Measurements from ENCODE around the gene CATSPERD. TPM values are rescaled to one million over a fixed set of nuclear protein-coding genes. Genes with fewer than 3 reads are reported as not detected.
A peak's percentile ranks its signal among the peaks of the same experiment; 100 is the strongest.
"Not testable (repeated sequence)": the region's sequence is repeated elsewhere in the genome, so short reads cannot be mapped to it uniquely, and the experiment has no call there.

The CATSPERD gene
- total and polyA plus RNA-seq, 12 donors: not detected

- Histone ChIP-seq H3K4me1 (replicated peaks in 1 of 2) (peaks cover 12 to 24% of the 10 kb centered on the region in 2 donors), H3K4me3 (peak overlapping the region in 1 of 4 donors; percentile 49), H3K9me3 (replicated peaks in 1 of 3) (no peaks in the 10 kb centered on the region), H3K27me3 (no peaks in the 10 kb centered on the region), H3K36me3 (replicated peaks in 1 of 2) (peaks cover 0 to 11% of the 10 kb centered on the region in 2 donors), H3K27ac (peak overlapping the region in 4 of 5 donors; percentile 64 to 93 (median 82))
- 49 to 81% (median 58%) methylated on average over 22 to 76 of the region's 76 CpGs for WGBS, 4 donors
- intact Hi-C loops (cut with DNase I): no loop called here
- DNase-seq: peak in 3 of 7 donors; percentile 46 to 59 (median 52)
- TF ChIP-seq POLR2A (IDR thresholded peaks at IDR 0.05) (no peak), CTCF (IDR thresholded peaks at IDR 0.05) (peak in 1 of 6 experiments; percentile 8)
These were observed 32.9 kb upstream of the CATSPERD start for GRCh38 chr19:5687360-5688198.

- H3K9me3 ChIP-seq (replicated peaks in 1 of 3); H3K27ac ChIP-seq; intact Hi-C loops (cut with DNase I); H3K4me3 ChIP-seq; H3K27me3 ChIP-seq: not testable (repeated sequence)
- DNase-seq: peak in 2 of 7 donors; percentile 33 to 40
- 92% methylated on average over 13 of the region's 13 CpGs for WGBS, 4 donors
- peaks cover 12 to 31% of the 10 kb centered on the region in 2 donors for H3K4me1 ChIP-seq (replicated peaks in 1 of 2)
- H3K36me3 ChIP-seq (replicated peaks in 1 of 2): peaks cover 0 to 19% of the 10 kb centered on the region in 2 donors
These were observed 32.1 kb upstream of the CATSPERD start for GRCh38 chr19:5688262-5688881.

GRCh38 chr19:5690125-5690954 lies 30.1 kb upstream of the CATSPERD start, which contains the start of gene RPL36:
Gene RPL36 (plus strand): TSS chr19:5690295. CDS start chr19:5690508, 213 bp downstream.
- peak within 1 kb of the TSS; percentile 67 to 97 (median 82) for H3K4me3 ChIP-seq
- H3K4me1 ChIP-seq (replicated peaks in 1 of 2): peaks cover 12 to 31% of the 10 kb centered on the region in 2 donors
- H3K27me3 ChIP-seq: no peaks in the 10 kb centered on the region
- TF ChIP-seq CTCF (IDR thresholded peaks at IDR 0.05): peak; percentile 91 to 99 (median 98)
- peak; percentile 87 to 92 for TF ChIP-seq POLR2A (IDR thresholded peaks at IDR 0.05)
- H3K27ac ChIP-seq: peak within 1 kb of the TSS; percentile 90 to 95 (median 93)
- peaks cover 0 to 38% of the 10 kb centered on the region in 2 donors for H3K36me3 ChIP-seq (replicated peaks in 1 of 2)
- H3K9me3 ChIP-seq (replicated peaks in 1 of 3): no peaks in the 10 kb centered on the region
- intact Hi-C loops (cut with DNase I): no loop called here
- peak; percentile 96 to 99 (median 99) for DNase-seq
- 0 to 1% (median 1%) methylated on average over 33 to 73 of the region's 73 CpGs for WGBS, 4 donors

- Histone ChIP-seq H3K9me3 (replicated peaks in 1 of 3) (no peaks in the 10 kb centered on the region), H3K27ac (peak overlapping the region; percentile 90 to 95 (median 93)), H3K27me3 (no peaks in the 10 kb centered on the region), H3K36me3 (replicated peaks in 1 of 2) (peaks cover 0 to 47% of the 10 kb centered on the region in 2 donors), H3K4me3 (peak overlapping the region; percentile 67 to 97 (median 82)), H3K4me1 (replicated peaks in 1 of 2) (peaks cover 12 to 30% of the 10 kb centered on the region in 2 donors)
- DNase-seq: peak; percentile 68 to 89 (median 79)
- 2 to 4% (median 3%) methylated on average over 17 to 54 of the region's 54 CpGs for WGBS, 4 donors
- TF ChIP-seq POLR2A (IDR thresholded peaks at IDR 0.05): peak in 1 of 2 donors; percentile 32
- no peak for TF ChIP-seq CTCF (IDR thresholded peaks at IDR 0.05)
- intact Hi-C loops (cut with DNase I): no loop called here
These were observed 29.2 kb upstream of the CATSPERD start for GRCh38 chr19:5690955-5691821.
